ENCODE results near the gene RGS6.

DNA sequence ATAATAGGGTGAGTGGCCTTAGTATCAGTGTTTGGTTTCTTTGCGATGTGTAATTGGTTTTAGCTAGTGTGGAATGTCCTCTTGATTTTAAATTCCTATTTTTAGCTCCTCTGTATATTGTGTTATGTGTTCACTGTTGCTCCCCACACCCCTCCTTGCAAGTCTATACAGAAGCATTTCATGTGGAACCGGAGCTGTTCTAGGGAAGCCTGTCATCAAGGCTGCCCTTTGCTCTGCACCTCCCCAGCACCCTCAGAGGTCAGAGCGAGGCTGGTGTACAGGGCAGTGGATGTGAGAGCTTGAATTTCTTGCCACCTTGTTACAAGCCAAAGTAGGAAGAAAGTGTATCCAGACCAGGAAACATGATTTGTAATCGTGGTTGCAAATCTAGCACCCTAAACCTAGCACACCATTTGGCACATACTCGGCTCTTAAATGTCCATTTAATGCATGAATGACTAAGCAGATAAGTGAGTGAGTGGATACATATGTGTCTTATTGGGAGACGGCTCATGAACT, 376.8 kb downstream of the RGS6 start:
- no peak for TF ChIP-seq POLR2A (IDR thresholded peaks at IDR 0.05)
- TF ChIP-seq, protein P1, sequence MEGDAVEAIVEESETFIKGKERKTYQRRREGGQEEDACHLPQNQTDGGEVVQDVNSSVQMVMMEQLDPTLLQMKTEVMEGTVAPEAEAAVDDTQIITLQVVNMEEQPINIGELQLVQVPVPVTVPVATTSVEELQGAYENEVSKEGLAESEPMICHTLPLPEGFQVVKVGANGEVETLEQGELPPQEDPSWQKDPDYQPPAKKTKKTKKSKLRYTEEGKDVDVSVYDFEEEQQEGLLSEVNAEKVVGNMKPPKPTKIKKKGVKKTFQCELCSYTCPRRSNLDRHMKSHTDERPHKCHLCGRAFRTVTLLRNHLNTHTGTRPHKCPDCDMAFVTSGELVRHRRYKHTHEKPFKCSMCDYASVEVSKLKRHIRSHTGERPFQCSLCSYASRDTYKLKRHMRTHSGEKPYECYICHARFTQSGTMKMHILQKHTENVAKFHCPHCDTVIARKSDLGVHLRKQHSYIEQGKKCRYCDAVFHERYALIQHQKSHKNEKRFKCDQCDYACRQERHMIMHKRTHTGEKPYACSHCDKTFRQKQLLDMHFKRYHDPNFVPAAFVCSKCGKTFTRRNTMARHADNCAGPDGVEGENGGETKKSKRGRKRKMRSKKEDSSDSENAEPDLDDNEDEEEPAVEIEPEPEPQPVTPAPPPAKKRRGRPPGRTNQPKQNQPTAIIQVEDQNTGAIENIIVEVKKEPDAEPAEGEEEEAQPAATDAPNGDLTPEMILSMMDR (IDR thresholded peaks at IDR 0.05 in 4 of 5, conservative IDR thresholded peaks at IDR 0.05 in 1 of 5): no peak

Measured in gastrocnemius medialis (tissue), 4 donors.